ENCODE measurements around the gene PLA2G2F. TPM values are rescaled to one million over a fixed set of nuclear protein-coding genes. Genes with fewer than 3 reads are reported as not detected.

The PLA2G2F gene
- not detected in 2 replicates for total RNA-seq

GRCh38 chr1:20138961-20139550 lies at the start of gene PLA2G2F:
Gene PLA2G2F, plus strand, starts transcription at chr1:20139323. Its CDS starts 105 bp downstream, at chr1:20139428.

GRCh38 chr1:20119347-20119746 lies 19.8 kb upstream of the PLA2G2F start, which contains the start of gene PLA2G2D:
Gene PLA2G2D, minus strand, starts transcription at chr1:20119536. Its CDS starts 38 bp downstream, at chr1:20119498.

GRCh38 chr1:20185834-20186782 lies 47.0 kb downstream of the PLA2G2F start, which contains the start of the genes PLA2G2C and UBXN10:
Gene PLA2G2C, minus strand, starts transcription at chr1:20186518. Its CDS starts 9,155 bp downstream, at chr1:20177363.
Gene UBXN10, plus strand, starts transcription at chr1:20186096. Its CDS starts 4,466 bp downstream, at chr1:20190562.

Other genes starting within 250 kb of the PLA2G2F start
- gene PLA2G2E, start 215.7 kb upstream of the PLA2G2F start, total RNA-seq = not detected in 2 replicates
- not detected in 2 replicates for gene PLA2G2A, start 159.7 kb upstream of the PLA2G2F start, total RNA-seq
- gene PLA2G5, start 69.1 kb upstream of the PLA2G2F start, total RNA-seq = 0.15 and 6.9 TPM in 2 replicates
- gene PLA2G2D, start 19.8 kb upstream of the PLA2G2F start, total RNA-seq = not detected in 2 replicates
- gene UBXN10, start 46.8 kb downstream of the PLA2G2F start, total RNA-seq = under 0.01 TPM in 2 replicates
- gene PLA2G2C, start 47.2 kb downstream of the PLA2G2F start, total RNA-seq = not detected in 2 replicates
- gene VWA5B1, start 151.6 kb downstream of the PLA2G2F start, total RNA-seq = not detected in 2 replicates